HK-2 (cell line): ENCODE measurements around the gene EPHB1.

ENCODE experiments used
- DNase-seq: peaks from one replicate; pipeline ENCODE4 v3.0.0-alpha.2; 2018; ENCODE audit not compliant: unreplicated experiment

Gene EPHB1

GRCh38 chr3:135258916-135259315, 463.9 kb downstream of the EPHB1 start:
- DNase-seq: no peak

GRCh38 chr3:135260025-135260424, 465.0 kb downstream of the EPHB1 start:
- DNase-seq: no peak

- DNase-seq: no peak
Observed at GRCh38 chr3:135261214-135261775, 466.2 kb downstream of the EPHB1 start.

GRCh38 chr3:135261916-135262315, 466.9 kb downstream of the EPHB1 start:
- DNase-seq: no peak

GRCh38 chr3:135262441-135262840, 467.4 kb downstream of the EPHB1 start:
- DNase-seq: no peak

- no peak for DNase-seq
Observed at GRCh38 chr3:135263331-135263730, 468.3 kb downstream of the EPHB1 start.

GRCh38 chr3:135267487-135267886, 472.4 kb downstream of the EPHB1 start:
- no peak for DNase-seq

- no peak for DNase-seq
Observed at GRCh38 chr3:135268941-135269532, 474.0 kb downstream of the EPHB1 start.

- DNase-seq: no peak
Observed at GRCh38 chr3:135271177-135272025, 476.3 kb downstream of the EPHB1 start.

GRCh38 chr3:135272026-135272669, 477.1 kb downstream of the EPHB1 start:
- no peak for DNase-seq

- no peak for DNase-seq
Observed at GRCh38 chr3:135292162-135292561, 497.1 kb downstream of the EPHB1 start.

GRCh38 chr3:135301670-135302069, 506.6 kb downstream of the EPHB1 start:
- DNase-seq: no peak

GRCh38 chr3:135304378-135304777, 509.3 kb downstream of the EPHB1 start:
- DNase-seq: no peak
